Astrocyte of the spinal cord (primary cell): ENCODE measurements around the gene APEX1.

Source experiments
- DNase-seq: peaks from one replicate; pipeline ENCODE4 v3.0.0; 2011; ENCODE audit warnings: low read depth, low spot score
- H3K4me3 ChIP-seq: 2 replicates; pipeline ENCODE4 v1.5.1; 2011; ENCODE audit warnings: low read depth, mild to moderate bottlenecking, low read length, moderate library complexity
- in situ Hi-C: cut with HindIII; loops from 2 replicates; pipeline ENCODE4 v1.10.0; 2017; ENCODE audit warnings: low sequenced_read_pairs
- TF ChIP-seq, protein P1 (sequence below): IDR thresholded peaks from 2 replicates; pipeline ENCODE4 v1.5.1; 2012; ENCODE audit warnings: low read depth, mild to moderate bottlenecking, low read length, inconsistent platforms

APEX1 gene

DNA sequence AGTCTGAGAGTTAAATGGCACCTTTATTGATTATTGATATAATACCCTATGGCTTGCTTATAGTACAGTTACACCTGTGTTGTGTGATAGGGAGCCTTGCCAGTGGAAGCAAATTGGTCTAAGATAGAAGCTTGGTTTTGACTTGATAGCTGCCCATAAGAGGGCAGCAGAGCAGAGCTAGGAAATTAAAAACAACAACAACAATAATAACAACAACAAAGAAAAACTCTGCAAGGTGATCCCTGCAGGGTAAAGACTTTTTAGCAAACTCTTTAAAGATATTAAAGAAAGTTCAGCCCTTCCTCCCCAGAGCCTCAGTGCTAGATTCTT lies 32.3 kb downstream of the APEX1 start:
- in situ Hi-C loops: no loop called here
- no peak for DNase-seq
- no peak overlapping the region for H3K4me3 ChIP-seq
- TF ChIP-seq, protein P1, sequence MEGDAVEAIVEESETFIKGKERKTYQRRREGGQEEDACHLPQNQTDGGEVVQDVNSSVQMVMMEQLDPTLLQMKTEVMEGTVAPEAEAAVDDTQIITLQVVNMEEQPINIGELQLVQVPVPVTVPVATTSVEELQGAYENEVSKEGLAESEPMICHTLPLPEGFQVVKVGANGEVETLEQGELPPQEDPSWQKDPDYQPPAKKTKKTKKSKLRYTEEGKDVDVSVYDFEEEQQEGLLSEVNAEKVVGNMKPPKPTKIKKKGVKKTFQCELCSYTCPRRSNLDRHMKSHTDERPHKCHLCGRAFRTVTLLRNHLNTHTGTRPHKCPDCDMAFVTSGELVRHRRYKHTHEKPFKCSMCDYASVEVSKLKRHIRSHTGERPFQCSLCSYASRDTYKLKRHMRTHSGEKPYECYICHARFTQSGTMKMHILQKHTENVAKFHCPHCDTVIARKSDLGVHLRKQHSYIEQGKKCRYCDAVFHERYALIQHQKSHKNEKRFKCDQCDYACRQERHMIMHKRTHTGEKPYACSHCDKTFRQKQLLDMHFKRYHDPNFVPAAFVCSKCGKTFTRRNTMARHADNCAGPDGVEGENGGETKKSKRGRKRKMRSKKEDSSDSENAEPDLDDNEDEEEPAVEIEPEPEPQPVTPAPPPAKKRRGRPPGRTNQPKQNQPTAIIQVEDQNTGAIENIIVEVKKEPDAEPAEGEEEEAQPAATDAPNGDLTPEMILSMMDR: no peak

DNA sequence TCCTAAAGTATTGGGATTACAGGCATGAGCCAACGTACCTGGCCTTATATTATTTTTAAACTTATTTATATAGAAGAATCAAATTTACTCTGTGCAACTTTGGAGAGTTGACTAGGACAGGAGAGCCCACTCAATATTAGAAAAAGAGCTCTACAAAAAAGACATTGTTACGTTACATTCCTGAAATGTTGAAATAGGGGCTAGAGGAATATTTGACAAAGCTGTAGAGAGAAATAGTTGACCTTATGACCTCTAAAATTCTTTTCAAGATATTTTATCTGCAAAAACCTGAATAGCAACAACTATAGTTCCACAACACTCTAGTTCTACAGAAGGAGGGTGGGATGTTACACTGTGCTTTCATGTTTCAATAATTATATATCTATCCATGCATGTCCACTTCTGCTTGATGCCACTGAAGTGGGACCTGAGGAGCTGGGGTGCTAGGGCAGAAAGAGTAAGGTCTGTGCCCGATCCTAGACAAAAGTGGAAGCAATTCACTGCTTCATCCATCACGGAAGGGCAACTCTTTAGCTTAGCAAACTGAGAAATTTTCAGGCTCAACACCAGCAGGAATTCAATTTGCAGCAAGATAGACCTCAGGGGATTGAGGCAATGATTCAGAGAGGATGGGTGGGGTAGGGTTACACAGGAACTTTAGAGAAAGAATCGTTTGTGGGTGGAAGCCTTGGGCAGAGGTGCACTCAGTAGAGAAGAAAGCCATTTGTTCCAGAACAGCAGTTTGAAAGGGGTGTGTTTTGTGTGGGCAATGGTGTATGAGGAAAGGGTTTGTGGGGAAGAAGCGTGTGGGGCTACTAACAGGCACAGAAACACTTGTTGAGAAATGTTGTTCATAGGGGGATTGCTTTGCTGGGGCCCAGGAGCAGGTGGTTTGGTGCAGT lies 34.3 kb downstream of the APEX1 start:
- DNase-seq: peak; percentile 17
- TF ChIP-seq, protein P1: no peak
- H3K4me3 ChIP-seq: no peak overlapping the region
- in situ Hi-C loops: no loop called here

DNA sequence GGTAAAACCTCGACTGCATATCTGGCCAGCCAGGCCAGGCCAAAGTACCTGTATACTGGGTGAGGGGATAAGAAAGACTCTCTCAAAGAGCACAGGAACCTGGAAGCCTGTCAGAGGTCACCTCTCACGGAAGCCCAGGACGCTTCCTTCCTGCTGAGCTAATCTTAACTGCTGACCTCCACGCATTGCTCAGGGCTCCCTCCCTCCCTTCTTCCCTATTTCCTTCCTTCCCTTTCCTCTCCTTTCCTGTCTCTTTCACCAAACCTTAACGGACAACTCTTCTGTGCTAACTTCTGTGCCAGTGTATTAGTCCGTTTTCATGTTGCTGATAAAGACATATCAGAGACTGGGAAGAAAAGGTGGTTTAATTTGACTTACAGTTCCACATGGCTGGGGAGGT lies 35.5 kb downstream of the APEX1 start:
- TF ChIP-seq, protein P1: no peak
- in situ Hi-C loops: no loop called here
- no peak overlapping the region for H3K4me3 ChIP-seq
- no peak for DNase-seq

DNA sequence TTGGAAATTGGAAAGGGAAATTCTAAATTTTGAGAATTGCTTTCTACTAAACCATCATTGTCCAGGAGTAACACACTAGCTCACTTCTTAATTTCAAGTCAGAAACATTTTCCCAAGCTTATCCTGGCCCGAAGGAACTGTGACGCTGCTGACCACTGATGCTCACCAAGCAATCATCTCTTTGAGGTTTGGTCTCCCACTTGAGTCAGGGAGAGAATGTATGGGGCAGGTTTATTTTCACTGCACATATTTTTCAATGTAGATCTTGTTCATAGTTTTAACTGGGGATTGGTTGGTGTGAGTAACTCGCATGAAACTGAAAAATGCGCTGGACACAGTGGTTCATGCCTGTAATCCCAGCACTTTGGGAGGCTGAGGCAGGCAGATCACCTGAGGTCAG lies 37.5 kb downstream of the APEX1 start:
- no peak overlapping the region for H3K4me3 ChIP-seq
- TF ChIP-seq, protein P1: no peak
- peak; percentile 34 for DNase-seq
- in situ Hi-C loops: no loop called here

DNA sequence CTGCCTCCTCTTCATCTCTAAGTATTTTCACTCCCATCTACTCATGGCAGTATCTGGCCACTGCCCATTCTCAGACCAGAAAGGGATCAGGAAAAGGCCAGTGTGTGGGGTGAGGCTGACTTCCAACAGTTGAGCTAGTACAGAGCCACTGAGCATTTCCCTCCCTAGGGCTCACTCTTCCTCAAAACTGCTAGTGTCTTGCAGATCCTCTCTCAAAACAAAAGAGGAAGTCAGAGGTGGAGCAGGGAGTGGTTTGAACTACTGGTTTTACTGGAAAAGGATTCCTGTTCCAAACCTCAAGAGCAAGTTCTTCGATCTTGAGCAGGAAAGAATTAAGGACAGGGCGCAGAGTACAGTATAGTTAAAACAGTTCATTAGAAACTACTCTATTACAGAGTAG lies 38.6 kb downstream of the APEX1 start:
- TF ChIP-seq, protein P1: no peak
- no peak overlapping the region for H3K4me3 ChIP-seq
- in situ Hi-C loops: no loop called here

DNA sequence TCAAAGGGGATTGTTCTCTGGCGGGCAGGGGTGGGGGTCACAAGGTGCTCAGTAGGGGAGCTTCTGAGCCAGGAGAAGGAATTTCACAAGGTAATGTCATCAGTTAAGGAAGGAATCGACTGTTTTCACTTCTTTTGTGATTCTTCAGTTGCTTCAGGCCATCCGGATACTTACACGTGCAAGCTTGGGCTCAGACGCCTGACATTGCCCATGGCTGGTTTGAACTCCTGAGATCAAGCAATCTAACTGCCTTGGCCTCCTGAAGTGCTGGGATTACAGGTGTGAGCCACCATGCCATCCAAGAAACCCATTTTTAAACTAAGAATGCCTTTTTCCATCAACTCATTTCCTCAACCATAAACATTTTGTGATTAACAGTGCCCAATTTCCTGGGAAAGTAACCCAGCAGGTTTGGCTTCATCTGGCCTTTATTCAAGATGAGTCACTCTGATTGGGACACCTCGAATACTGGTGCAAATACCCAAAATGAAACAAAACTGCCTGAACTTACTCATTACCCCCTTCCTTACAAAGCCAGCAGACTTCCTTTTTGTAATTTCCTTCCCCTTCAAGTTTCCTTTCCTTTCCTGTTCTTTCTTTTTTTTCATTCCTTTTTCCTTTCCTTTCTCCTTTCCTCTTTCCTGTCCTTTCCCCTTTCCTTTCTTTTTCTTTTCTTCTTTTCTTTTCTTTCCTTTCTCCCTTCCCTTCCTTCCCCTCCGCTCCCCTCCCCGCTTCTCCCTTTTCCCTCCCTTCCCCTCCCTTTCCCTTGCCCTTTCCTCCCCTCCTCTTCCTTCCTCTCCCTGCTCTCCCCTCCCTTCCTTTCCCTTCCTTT lies 40.1 kb downstream of the APEX1 start:
- no peak overlapping the region for H3K4me3 ChIP-seq
- in situ Hi-C loops: no loop called here
- TF ChIP-seq, protein P1: no peak
- no peak for DNase-seq

More for the DNA sequence above, 38.6 kb downstream of the APEX1 start:
- no peak for DNase-seq
